ENCODE results near the gene TMEM53.

Gene TMEM53

GRCh38 chr1:44608141-44608540 is 66.1 kb downstream of the TMEM53 start:
- Histone ChIP-seq H3K4me1 (no peaks in the 10 kb centered on the region), H3K27me3 (peaks cover 0 to 76% of the 10 kb centered on the region in 2 donors), H3K36me3 (no peaks in the 10 kb centered on the region), H3K27ac (no peak overlapping the region), H3K4me3 (no peak overlapping the region), H3K9me3 (no peaks in the 10 kb centered on the region)
- intact Hi-C loops (cut with DNase I; ENCODE audit: low total_unique reads) = loop anchor here (5.0 kb wide), 1 partner anchor 44 kb away; no protein-coding TSS in a partner anchor
- TF ChIP-seq, protein P1, sequence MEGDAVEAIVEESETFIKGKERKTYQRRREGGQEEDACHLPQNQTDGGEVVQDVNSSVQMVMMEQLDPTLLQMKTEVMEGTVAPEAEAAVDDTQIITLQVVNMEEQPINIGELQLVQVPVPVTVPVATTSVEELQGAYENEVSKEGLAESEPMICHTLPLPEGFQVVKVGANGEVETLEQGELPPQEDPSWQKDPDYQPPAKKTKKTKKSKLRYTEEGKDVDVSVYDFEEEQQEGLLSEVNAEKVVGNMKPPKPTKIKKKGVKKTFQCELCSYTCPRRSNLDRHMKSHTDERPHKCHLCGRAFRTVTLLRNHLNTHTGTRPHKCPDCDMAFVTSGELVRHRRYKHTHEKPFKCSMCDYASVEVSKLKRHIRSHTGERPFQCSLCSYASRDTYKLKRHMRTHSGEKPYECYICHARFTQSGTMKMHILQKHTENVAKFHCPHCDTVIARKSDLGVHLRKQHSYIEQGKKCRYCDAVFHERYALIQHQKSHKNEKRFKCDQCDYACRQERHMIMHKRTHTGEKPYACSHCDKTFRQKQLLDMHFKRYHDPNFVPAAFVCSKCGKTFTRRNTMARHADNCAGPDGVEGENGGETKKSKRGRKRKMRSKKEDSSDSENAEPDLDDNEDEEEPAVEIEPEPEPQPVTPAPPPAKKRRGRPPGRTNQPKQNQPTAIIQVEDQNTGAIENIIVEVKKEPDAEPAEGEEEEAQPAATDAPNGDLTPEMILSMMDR (IDR thresholded peaks at IDR 0.05) = no peak
- no peak for DNase-seq

DNA sequence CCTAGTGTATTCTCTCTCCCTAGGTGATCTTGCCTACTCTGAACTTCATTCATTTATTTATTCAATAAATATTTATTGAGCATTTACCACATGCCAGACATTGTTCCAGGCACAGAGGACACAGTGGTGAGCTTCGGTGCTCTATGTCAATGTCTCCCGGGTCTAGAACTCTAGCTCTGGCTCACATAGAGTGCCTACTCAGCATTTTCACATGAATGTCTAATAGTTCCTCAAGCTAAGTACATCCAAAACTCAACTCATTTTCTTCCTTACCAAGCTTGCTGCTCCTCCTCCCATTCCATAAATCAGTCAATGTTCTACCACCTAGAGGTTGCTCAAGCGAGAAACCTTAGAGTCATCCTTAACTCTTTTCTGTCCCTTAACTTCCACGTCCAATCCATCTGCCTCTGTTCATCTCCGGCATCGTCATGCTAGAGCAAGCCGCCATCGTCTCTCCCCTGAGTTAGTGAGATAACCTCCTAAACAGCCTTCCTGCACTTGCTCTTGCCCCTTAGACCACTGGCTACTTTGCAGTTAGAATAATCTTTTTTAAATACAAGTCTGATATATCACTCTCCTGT is 67.5 kb downstream of the TMEM53 start:
- no peaks in the 10 kb centered on the region for H3K36me3 ChIP-seq
- TF ChIP-seq, protein P1 (IDR thresholded peaks at IDR 0.05) = no peak
- no peak for DNase-seq
- H3K27me3 ChIP-seq = peaks cover 0 to 85% of the 10 kb centered on the region in 2 donors
- intact Hi-C loops (cut with DNase I; ENCODE audit: low total_unique reads) = loop anchor here (5.0 kb wide), 1 partner anchor 46 kb away; no protein-coding TSS in a partner anchor
- H3K27ac ChIP-seq = no peak overlapping the region
- no peak overlapping the region for H3K4me3 ChIP-seq
- H3K9me3 ChIP-seq = no peaks in the 10 kb centered on the region
- H3K4me1 ChIP-seq = no peaks in the 10 kb centered on the region

DNA sequence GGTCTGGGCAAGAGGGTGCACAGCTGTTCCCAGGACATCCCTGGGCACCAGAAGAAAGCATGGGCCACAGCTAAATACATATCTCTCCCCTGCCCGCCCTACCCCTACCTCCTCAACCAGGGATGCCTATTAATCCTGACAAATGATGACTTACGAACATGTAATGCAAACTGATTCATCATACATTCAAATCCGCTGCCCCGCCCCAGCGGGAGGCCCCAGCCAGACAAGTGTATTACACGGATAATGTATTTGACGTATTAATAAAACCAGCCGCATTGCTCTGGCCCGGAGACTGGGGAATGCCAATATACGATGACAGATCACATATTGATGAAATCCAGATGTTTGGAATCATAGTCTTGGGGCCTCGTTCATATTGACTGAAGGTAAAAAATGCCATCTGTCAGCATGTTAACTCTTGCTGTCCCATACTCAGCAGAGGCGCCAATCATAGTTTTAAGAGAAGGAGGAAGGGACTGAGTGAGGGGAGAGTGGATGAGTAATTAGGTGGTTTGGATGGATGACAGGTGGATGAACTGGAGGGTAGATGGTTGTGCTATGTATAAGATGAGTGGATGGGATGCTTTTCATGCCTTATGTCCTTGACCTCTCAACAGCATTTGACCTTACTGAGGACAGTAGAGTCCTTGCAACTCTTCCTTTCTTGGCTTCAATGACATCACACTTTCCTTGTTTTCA is 68.2 kb downstream of the TMEM53 start:
- no peak for DNase-seq
- H3K4me3 ChIP-seq = no peak overlapping the region
- no peaks in the 10 kb centered on the region for H3K36me3 ChIP-seq
- intact Hi-C loops (cut with DNase I; ENCODE audit: low total_unique reads) = loop anchor here (5.0 kb wide), 1 partner anchor 46 kb away; no protein-coding TSS in a partner anchor
- H3K4me1 ChIP-seq = no peaks in the 10 kb centered on the region
- H3K27ac ChIP-seq = no peak overlapping the region
- H3K27me3 ChIP-seq = peaks cover 0 to 85% of the 10 kb centered on the region in 2 donors
- H3K9me3 ChIP-seq = no peaks in the 10 kb centered on the region
- TF ChIP-seq, protein P1 (IDR thresholded peaks at IDR 0.05) = no peak

DNA sequence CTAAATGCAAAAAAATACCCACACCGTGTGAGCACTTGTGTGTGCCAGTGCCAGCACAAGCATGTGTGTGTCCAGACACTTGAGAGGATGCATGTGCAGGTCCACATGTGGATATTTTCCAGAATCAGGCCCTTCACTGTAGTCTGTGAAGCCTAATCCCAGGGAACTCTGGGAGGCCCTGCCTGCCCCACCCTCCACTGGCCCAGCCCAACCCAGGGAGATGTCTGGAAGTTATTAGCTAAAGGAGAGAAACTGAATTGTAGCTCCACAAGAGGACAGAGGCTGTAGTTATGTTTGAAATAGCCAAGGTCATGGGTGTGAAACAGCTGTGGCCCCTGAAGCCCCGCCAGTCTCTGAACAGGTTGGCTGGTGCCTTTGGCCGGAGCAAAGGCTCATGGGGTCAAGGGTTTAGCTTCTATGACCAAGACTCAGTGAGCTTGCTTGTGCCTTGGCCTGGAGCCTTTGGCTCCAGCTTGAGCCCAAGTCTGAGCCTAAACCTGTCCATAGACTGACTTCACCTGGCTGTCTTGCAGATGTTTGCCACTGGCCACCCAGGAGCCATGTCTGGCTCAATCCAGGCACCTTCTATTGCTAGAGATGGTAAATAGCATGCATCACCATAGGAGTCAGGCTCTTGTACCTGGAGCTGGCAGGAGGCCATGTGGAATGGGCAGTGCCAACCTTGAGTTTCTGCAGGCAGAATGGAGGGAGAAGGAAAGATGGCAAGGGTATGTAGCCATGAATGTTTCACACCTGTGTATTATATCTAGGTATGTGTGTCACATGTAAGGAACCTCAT is 69.9 kb downstream of the TMEM53 start:
- H3K27me3 ChIP-seq = peaks cover 0 to 81% of the 10 kb centered on the region in 2 donors
- H3K27ac ChIP-seq = no peak overlapping the region
- no peaks in the 10 kb centered on the region for H3K9me3 ChIP-seq
- DNase-seq = no peak
- H3K36me3 ChIP-seq = no peaks in the 10 kb centered on the region
- TF ChIP-seq, protein P1 (IDR thresholded peaks at IDR 0.05) = no peak
- no peaks in the 10 kb centered on the region for H3K4me1 ChIP-seq
- H3K4me3 ChIP-seq = no peak overlapping the region
- intact Hi-C loops (cut with DNase I; ENCODE audit: low total_unique reads) = no loop called here

GRCh38 chr1:44603718-44604117 is 70.6 kb downstream of the TMEM53 start:
- DNase-seq = no peak
- Histone ChIP-seq H3K36me3 (no peaks in the 10 kb centered on the region), H3K4me1 (no peaks in the 10 kb centered on the region), H3K27ac (no peak overlapping the region), H3K27me3 (peaks cover 0 to 80% of the 10 kb centered on the region in 2 donors), H3K4me3 (no peak overlapping the region), H3K9me3 (no peaks in the 10 kb centered on the region)
- TF ChIP-seq, protein P1 (IDR thresholded peaks at IDR 0.05) = no peak
- intact Hi-C loops (cut with DNase I; ENCODE audit: low total_unique reads) = no loop called here

Data from tibial artery (tissue), 4 donors.